ENCODE data around the gene RTN3. TPM values are rescaled to one million over a fixed set of nuclear protein-coding genes. Genes with fewer than 3 reads are reported as not detected.

The RTN3 gene
- total RNA-seq, 2 donors from 2014 or later = 48.9 to 67.7 TPM

GRCh38 chr11:63761931-63762653 is 80.8 kb downstream of the RTN3 start:
- no peaks in the 10 kb centered on the region for H3K36me3 Mint-ChIP-seq
- H3K27ac Mint-ChIP-seq = no peak overlapping the region
- DNase-seq (ENCODE audit: low spot score in 2 of 2) (no peak), ATAC-seq (no peak)
- H3K9me3 Mint-ChIP-seq = no peaks in the 10 kb centered on the region

GRCh38 chr11:63762654-63763495 is 81.6 kb downstream of the RTN3 start:
- Mint-ChIP-seq H3K36me3 (peaks cover 0 to 5% of the 10 kb centered on the region in 2 donors), H3K9me3 (no peaks in the 10 kb centered on the region), H3K27ac (no peak overlapping the region)
- no peak for DNase-seq (ENCODE audit: low spot score in 2 of 2)
- ATAC-seq = no peak

GRCh38 chr11:63763496-63764339 is 82.4 kb downstream of the RTN3 start:
- ATAC-seq = no peak
- no peak overlapping the region for H3K27ac Mint-ChIP-seq
- no peaks in the 10 kb centered on the region for H3K9me3 Mint-ChIP-seq
- DNase-seq (ENCODE audit: low spot score in 2 of 2) = no peak
- H3K36me3 Mint-ChIP-seq = peaks cover 0 to 6% of the 10 kb centered on the region in 2 donors

GRCh38 chr11:63764340-63764678 is 83.0 kb downstream of the RTN3 start:
- H3K9me3 Mint-ChIP-seq = no peaks in the 10 kb centered on the region
- H3K36me3 Mint-ChIP-seq = peaks cover 0 to 6% of the 10 kb centered on the region in 2 donors
- H3K27ac Mint-ChIP-seq = no peak overlapping the region
- ATAC-seq (no peak), DNase-seq (ENCODE audit: low spot score in 2 of 2) (no peak)

GRCh38 chr11:63764679-63765647 is 83.7 kb downstream of the RTN3 start:
- Mint-ChIP-seq H3K9me3 (no peaks in the 10 kb centered on the region), H3K36me3 (peaks cover 0 to 6% of the 10 kb centered on the region in 2 donors), H3K27ac (no peak overlapping the region)
- ATAC-seq = no peak
- DNase-seq (ENCODE audit: low spot score in 2 of 2) = no peak

- Mint-ChIP-seq H3K27ac (no peak overlapping the region), H3K36me3 (peaks cover 0 to 6% of the 10 kb centered on the region in 2 donors), H3K9me3 (no peaks in the 10 kb centered on the region)
- no peak for DNase-seq (ENCODE audit: low spot score in 2 of 2)
- ATAC-seq = no peak
These were observed 84.5 kb downstream of the RTN3 start for GRCh38 chr11:63765688-63766241.

GRCh38 chr11:63766531-63767235 is 85.4 kb downstream of the RTN3 start:
- Mint-ChIP-seq H3K27ac (peak overlapping the region in 1 of 2 donors; percentile 75), H3K36me3 (peaks cover 0 to 6% of the 10 kb centered on the region in 2 donors), H3K9me3 (no peaks in the 10 kb centered on the region)
- no peak for DNase-seq (ENCODE audit: low spot score in 2 of 2)
- no peak for ATAC-seq

GRCh38 chr11:63767267-63767564 is 85.9 kb downstream of the RTN3 start:
- peaks cover 0 to 6% of the 10 kb centered on the region in 2 donors for H3K36me3 Mint-ChIP-seq
- ATAC-seq = no peak

GRCh38 chr11:63767565-63768236 is 86.4 kb downstream of the RTN3 start:
- H3K27ac Mint-ChIP-seq = peak overlapping the region; percentile 75 to 95
- DNase-seq (ENCODE audit: low spot score in 2 of 2) (peak in 1 of 2 donors; percentile 60), ATAC-seq (peak; percentile 43 to 65)
- H3K9me3 Mint-ChIP-seq = no peaks in the 10 kb centered on the region
- peaks cover 0 to 6% of the 10 kb centered on the region in 2 donors for H3K36me3 Mint-ChIP-seq

More at GRCh38 chr11:63767267-63767564, 85.9 kb downstream of the RTN3 start:
- Mint-ChIP-seq H3K27ac (peak overlapping the region; percentile 75 to 95), H3K9me3 (no peaks in the 10 kb centered on the region)
- DNase-seq (ENCODE audit: low spot score in 2 of 2) = no peak

GRCh38 chr11:63768237-63769041 is 87.1 kb downstream of the RTN3 start, which contains the start of gene ZFTA:
Gene ZFTA (minus strand): TSS chr11:63768775. CDS start chr11:63768622, 153 bp downstream.
- peak within 1 kb of the TSS; percentile 75 to 95 for H3K27ac Mint-ChIP-seq
- ATAC-seq = peak; percentile 67 to 70

GRCh38 chr11:63769042-63769713 is 87.9 kb downstream of the RTN3 start:
- Mint-ChIP-seq H3K27ac (no peak overlapping the region), H3K9me3 (no peaks in the 10 kb centered on the region), H3K36me3 (peaks cover 0 to 6% of the 10 kb centered on the region in 2 donors)
- DNase-seq (ENCODE audit: low spot score in 2 of 2) = peak in 1 of 2 donors; percentile 28
- peak; percentile 29 to 45 for ATAC-seq

More at GRCh38 chr11:63768237-63769041, 87.1 kb downstream of the RTN3 start, which contains the start of gene ZFTA:
- peak; percentile 62 to 78 for DNase-seq (ENCODE audit: low spot score in 2 of 2)
- Mint-ChIP-seq H3K9me3 (no peaks in the 10 kb centered on the region), H3K36me3 (peaks cover 0 to 6% of the 10 kb centered on the region in 2 donors)

GRCh38 chr11:63769714-63770455 is 88.6 kb downstream of the RTN3 start:
- no peak overlapping the region for H3K27ac Mint-ChIP-seq
- ATAC-seq (no peak), DNase-seq (ENCODE audit: low spot score in 2 of 2) (no peak)
- H3K9me3 Mint-ChIP-seq = no peaks in the 10 kb centered on the region
- peaks cover 0 to 6% of the 10 kb centered on the region in 2 donors for H3K36me3 Mint-ChIP-seq

GRCh38 chr11:63770763-63771162 is 89.5 kb downstream of the RTN3 start:
- H3K36me3 Mint-ChIP-seq = peaks cover 0 to 6% of the 10 kb centered on the region in 2 donors
- ATAC-seq (no peak), DNase-seq (ENCODE audit: low spot score in 2 of 2) (no peak)
- H3K27ac Mint-ChIP-seq = no peak overlapping the region
- H3K9me3 Mint-ChIP-seq = no peaks in the 10 kb centered on the region

Measured in activated naive CD4-positive, alpha-beta T cell treated with anti-CD3 and anti-CD28 coated beads, Interleukin-2, amount 50 U/mL, for 72 hours (primary cell).